ENCODE data around the gene ANAPC2.

Gene ANAPC2

GRCh38 chr9:137231372-137232039 lies 43.1 kb upstream of the ANAPC2 start:
- no peaks in the 10 kb centered on the region for H3K36me3 ChIP-seq
- H3K4me3 ChIP-seq (ENCODE audit: low read depth in 1 of 2, low read length in 1 of 2) = no peak overlapping the region
- peaks cover 74% of the 10 kb centered on the region for H3K27me3 ChIP-seq
- H3K9me3 ChIP-seq = no peaks in the 10 kb centered on the region
- no peak overlapping the region for H3K27ac ChIP-seq
- no peak for TF ChIP-seq CTCF (IDR thresholded peaks at IDR 0.05)
- peaks cover 6 to 9% of the 10 kb centered on the region in 2 experiments for H3K4me1 ChIP-seq (ENCODE audit: control insufficient read depth in 1 of 2, insufficient read depth in 1 of 2, low read depth in 1 of 2, low read length in 1 of 2)

GRCh38 chr9:137230705-137231371 lies 42.5 kb upstream of the ANAPC2 start, which contains the start of gene SLC34A3:
Gene SLC34A3 (plus strand): TSS chr9:137230901. CDS start chr9:137231703, 802 bp downstream.
- H3K9me3 ChIP-seq = no peaks in the 10 kb centered on the region
- no peak within 1 kb of the TSS for H3K4me3 ChIP-seq (ENCODE audit: low read depth in 1 of 2, low read length in 1 of 2)
- H3K27ac ChIP-seq = no peak within 1 kb of the TSS
- TF ChIP-seq CTCF (IDR thresholded peaks at IDR 0.05) = no peak
- peaks cover 79% of the 10 kb centered on the region for H3K27me3 ChIP-seq
- H3K4me1 ChIP-seq (ENCODE audit: control insufficient read depth in 1 of 2, insufficient read depth in 1 of 2, low read depth in 1 of 2, low read length in 1 of 2) = peaks cover 0 to 2% of the 10 kb centered on the region in 2 experiments
- no peaks in the 10 kb centered on the region for H3K36me3 ChIP-seq

- Histone ChIP-seq H3K36me3 (no peaks in the 10 kb centered on the region), H3K27ac (no peak overlapping the region), H3K4me3 (ENCODE audit: low read depth in 1 of 2, low read length in 1 of 2) (no peak overlapping the region), H3K27me3 (peaks cover 79% of the 10 kb centered on the region), H3K4me1 (ENCODE audit: control insufficient read depth in 1 of 2, insufficient read depth in 1 of 2, low read depth in 1 of 2, low read length in 1 of 2) (no peaks in the 10 kb centered on the region), H3K9me3 (no peaks in the 10 kb centered on the region)
- TF ChIP-seq CTCF (IDR thresholded peaks at IDR 0.05) = no peak
These were observed 41.7 kb upstream of the ANAPC2 start for GRCh38 chr9:137229903-137230704.

- peaks cover 79% of the 10 kb centered on the region for H3K27me3 ChIP-seq
- H3K4me1 ChIP-seq (ENCODE audit: control insufficient read depth in 1 of 2, insufficient read depth in 1 of 2, low read depth in 1 of 2, low read length in 1 of 2) = peaks cover 0 to 6% of the 10 kb centered on the region in 2 experiments
- TF ChIP-seq CTCF (IDR thresholded peaks at IDR 0.05) = no peak
- no peak overlapping the region for H3K27ac ChIP-seq
- H3K36me3 ChIP-seq = no peaks in the 10 kb centered on the region
- no peak overlapping the region for H3K4me3 ChIP-seq (ENCODE audit: low read depth in 1 of 2, low read length in 1 of 2)
- H3K9me3 ChIP-seq = no peaks in the 10 kb centered on the region
These were observed 40.9 kb upstream of the ANAPC2 start for GRCh38 chr9:137228968-137229896.

- Histone ChIP-seq H3K36me3 (no peaks in the 10 kb centered on the region), H3K4me3 (ENCODE audit: low read depth in 1 of 2, low read length in 1 of 2) (no peak overlapping the region), H3K4me1 (ENCODE audit: control insufficient read depth in 1 of 2, insufficient read depth in 1 of 2, low read depth in 1 of 2, low read length in 1 of 2) (peaks cover 5 to 12% of the 10 kb centered on the region in 2 experiments), H3K27ac (no peak overlapping the region), H3K9me3 (no peaks in the 10 kb centered on the region), H3K27me3 (peaks cover 72% of the 10 kb centered on the region)
- no peak for TF ChIP-seq CTCF (IDR thresholded peaks at IDR 0.05)
These were observed 40.2 kb upstream of the ANAPC2 start for GRCh38 chr9:137228506-137228967.

Measured in neutrophil (primary cell).